ENCODE results near the gene RNF151.

RNF151 gene

GRCh38 chr16:1971796-1972489, 5.3 kb downstream of the RNF151 start, which contains the start of gene TBL3:
Gene TBL3, plus strand, starts transcription at chr16:1972053. Its CDS starts 112 bp downstream, at chr16:1972165.
- DNase-seq (ENCODE audit: low read depth) = peak; percentile 91
- TF ChIP-seq, protein P1, sequence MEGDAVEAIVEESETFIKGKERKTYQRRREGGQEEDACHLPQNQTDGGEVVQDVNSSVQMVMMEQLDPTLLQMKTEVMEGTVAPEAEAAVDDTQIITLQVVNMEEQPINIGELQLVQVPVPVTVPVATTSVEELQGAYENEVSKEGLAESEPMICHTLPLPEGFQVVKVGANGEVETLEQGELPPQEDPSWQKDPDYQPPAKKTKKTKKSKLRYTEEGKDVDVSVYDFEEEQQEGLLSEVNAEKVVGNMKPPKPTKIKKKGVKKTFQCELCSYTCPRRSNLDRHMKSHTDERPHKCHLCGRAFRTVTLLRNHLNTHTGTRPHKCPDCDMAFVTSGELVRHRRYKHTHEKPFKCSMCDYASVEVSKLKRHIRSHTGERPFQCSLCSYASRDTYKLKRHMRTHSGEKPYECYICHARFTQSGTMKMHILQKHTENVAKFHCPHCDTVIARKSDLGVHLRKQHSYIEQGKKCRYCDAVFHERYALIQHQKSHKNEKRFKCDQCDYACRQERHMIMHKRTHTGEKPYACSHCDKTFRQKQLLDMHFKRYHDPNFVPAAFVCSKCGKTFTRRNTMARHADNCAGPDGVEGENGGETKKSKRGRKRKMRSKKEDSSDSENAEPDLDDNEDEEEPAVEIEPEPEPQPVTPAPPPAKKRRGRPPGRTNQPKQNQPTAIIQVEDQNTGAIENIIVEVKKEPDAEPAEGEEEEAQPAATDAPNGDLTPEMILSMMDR (conservative IDR thresholded peaks at IDR 0.05; ENCODE audit: control insufficient read depth, insufficient read depth, low read depth, low read length) = no peak
- peak within 1 kb of the TSS; percentile 82 for H3K4me3 ChIP-seq (ENCODE audit: control insufficient read depth, low read depth, low read length)

- TF ChIP-seq, protein P1 (conservative IDR thresholded peaks at IDR 0.05; ENCODE audit: control insufficient read depth, insufficient read depth, low read depth, low read length) = no peak
- H3K4me3 ChIP-seq (ENCODE audit: control insufficient read depth, low read depth, low read length) = peak overlapping the region; percentile 82
- no peak for DNase-seq (ENCODE audit: low read depth)
Observed at GRCh38 chr16:1972490-1972877, 5.8 kb downstream of the RNF151 start.

GRCh38 chr16:1973461-1974156, 7.0 kb downstream of the RNF151 start:
- TF ChIP-seq, protein P1 (conservative IDR thresholded peaks at IDR 0.05; ENCODE audit: control insufficient read depth, insufficient read depth, low read depth, low read length) = no peak
- H3K4me3 ChIP-seq (ENCODE audit: control insufficient read depth, low read depth, low read length) = no peak overlapping the region
- DNase-seq (ENCODE audit: low read depth) = no peak

GRCh38 chr16:1974157-1975070, 7.8 kb downstream of the RNF151 start:
- TF ChIP-seq, protein P1 (conservative IDR thresholded peaks at IDR 0.05; ENCODE audit: control insufficient read depth, insufficient read depth, low read depth, low read length) = no peak
- H3K4me3 ChIP-seq (ENCODE audit: control insufficient read depth, low read depth, low read length) = no peak overlapping the region
- no peak for DNase-seq (ENCODE audit: low read depth)

DNA sequence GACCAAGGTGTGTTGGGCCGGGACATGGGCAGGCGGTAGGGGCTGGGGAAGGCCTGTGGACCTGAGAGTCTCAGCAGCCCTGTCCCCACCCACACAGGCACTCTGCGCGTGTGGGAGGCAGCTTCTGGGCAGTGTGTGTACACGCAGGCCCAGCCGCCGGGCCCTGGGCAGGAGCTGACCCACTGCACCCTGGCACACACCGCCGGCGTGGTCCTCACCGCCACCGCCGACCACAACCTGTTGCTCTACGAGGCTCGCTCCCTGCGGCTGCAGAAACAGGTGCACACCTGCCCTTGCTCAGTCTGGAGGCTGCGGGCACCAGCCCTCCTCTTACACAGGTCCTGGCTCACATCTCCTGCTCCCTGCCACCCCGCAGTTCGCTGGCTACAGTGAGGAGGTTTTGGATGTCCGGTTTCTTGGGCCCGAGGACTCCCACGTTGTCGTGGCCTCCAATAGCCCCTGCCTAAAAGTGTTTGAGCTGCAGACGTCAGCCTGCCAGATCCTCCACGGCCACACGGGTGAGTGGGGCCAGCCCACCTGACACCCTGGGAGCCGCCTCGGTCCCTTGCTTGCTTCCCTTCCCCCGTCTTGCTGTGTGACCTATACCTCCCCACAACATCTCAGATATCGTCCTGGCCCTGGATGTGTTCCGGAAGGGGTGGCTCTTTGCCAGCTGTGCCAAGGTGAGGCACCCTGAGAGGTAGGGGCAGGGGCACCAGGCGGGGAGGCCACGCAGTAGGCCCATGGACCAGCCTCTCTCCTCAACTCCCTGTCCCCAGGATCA, 9.0 kb downstream of the RNF151 start:
- H3K4me3 ChIP-seq (ENCODE audit: control insufficient read depth, low read depth, low read length) = no peak overlapping the region
- DNase-seq (ENCODE audit: low read depth) = no peak
- TF ChIP-seq, protein P1 (conservative IDR thresholded peaks at IDR 0.05; ENCODE audit: control insufficient read depth, insufficient read depth, low read depth, low read length) = no peak

DNA sequence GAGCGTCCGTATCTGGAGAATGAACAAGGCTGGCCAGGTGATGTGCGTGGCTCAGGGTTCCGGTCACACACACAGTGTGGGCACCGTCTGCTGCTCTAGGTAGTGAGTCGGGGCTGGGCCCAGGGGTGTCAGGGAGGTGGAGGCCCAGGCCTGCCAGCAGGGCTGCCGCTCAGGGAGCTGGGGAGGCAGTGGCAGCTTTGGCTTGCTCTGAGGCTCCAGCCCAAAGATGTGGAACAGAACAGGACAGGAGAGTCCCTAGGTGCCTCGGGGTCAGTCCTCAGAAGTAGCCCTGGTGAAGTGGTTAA, 9.5 kb downstream of the RNF151 start:
- TF ChIP-seq, protein P1 (conservative IDR thresholded peaks at IDR 0.05; ENCODE audit: control insufficient read depth, insufficient read depth, low read depth, low read length) = no peak
- no peak overlapping the region for H3K4me3 ChIP-seq (ENCODE audit: control insufficient read depth, low read depth, low read length)
- no peak for DNase-seq (ENCODE audit: low read depth)
